DND-41 (cell line): Measurements from ENCODE around the gene TMEM132D.

Experiments
- EZH2 ChIP-seq: IDR thresholded peaks from 3 replicates; pipeline ENCODE4 v1.6.1; 2012; ENCODE audit warnings: borderline replicate concordance, low read depth, mild to moderate bottlenecking, moderate library complexity, low read length, inconsistent platforms; ENCODE audit not compliant: severe bottlenecking
- TF ChIP-seq, protein P1 (sequence below): IDR thresholded peaks from 2 replicates; pipeline ENCODE4 v1.5.1; 2012; ENCODE audit warnings: borderline replicate concordance, low read length, moderate library complexity, mild to moderate bottlenecking; ENCODE audit not compliant: poor library complexity, severe bottlenecking; ENCODE audit errors: extremely low read depth

DNA sequence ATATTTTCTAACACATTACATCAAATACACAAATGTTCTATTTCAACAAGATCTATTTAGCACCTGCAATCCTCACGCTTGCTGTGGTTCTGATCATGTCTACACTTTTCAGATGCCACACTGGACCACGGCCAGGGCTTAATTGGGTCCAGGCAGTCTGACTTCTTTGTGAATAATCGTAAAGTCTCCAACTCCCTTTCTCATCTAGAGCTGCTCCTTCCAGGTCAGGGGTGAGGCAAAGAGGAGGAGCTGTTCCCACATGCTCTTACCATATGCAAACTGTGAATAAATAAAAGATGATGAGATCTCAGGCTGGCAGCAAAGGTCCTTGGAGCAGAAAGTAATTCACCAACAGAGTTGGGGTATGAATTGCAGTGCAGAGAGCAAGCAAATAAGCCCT, 733.9 kb downstream of the TMEM132D start:
- no peak for TF ChIP-seq EZH2
- TF ChIP-seq, protein P1, sequence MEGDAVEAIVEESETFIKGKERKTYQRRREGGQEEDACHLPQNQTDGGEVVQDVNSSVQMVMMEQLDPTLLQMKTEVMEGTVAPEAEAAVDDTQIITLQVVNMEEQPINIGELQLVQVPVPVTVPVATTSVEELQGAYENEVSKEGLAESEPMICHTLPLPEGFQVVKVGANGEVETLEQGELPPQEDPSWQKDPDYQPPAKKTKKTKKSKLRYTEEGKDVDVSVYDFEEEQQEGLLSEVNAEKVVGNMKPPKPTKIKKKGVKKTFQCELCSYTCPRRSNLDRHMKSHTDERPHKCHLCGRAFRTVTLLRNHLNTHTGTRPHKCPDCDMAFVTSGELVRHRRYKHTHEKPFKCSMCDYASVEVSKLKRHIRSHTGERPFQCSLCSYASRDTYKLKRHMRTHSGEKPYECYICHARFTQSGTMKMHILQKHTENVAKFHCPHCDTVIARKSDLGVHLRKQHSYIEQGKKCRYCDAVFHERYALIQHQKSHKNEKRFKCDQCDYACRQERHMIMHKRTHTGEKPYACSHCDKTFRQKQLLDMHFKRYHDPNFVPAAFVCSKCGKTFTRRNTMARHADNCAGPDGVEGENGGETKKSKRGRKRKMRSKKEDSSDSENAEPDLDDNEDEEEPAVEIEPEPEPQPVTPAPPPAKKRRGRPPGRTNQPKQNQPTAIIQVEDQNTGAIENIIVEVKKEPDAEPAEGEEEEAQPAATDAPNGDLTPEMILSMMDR: no peak
